Activated CD8-positive, alpha-beta memory T cell treated with anti-CD3 and anti-CD28 coated beads, Interleukin-2, amount 50 U/mL, for 1 hour (primary cell): ENCODE measurements around the gene SPATS2.
A peak's percentile ranks its signal among the peaks of the same experiment; 100 is the strongest.
"Not testable (repeated sequence)": the region's sequence is repeated elsewhere in the genome, so short reads cannot be mapped to it uniquely, and the experiment has no call there.

Source experiments
- DNase-seq: peaks from one replicate; pipeline ENCODE4 v3.0.0-alpha.2; 2020; ENCODE audit errors: extremely low read depth

SPATS2 gene

DNA sequence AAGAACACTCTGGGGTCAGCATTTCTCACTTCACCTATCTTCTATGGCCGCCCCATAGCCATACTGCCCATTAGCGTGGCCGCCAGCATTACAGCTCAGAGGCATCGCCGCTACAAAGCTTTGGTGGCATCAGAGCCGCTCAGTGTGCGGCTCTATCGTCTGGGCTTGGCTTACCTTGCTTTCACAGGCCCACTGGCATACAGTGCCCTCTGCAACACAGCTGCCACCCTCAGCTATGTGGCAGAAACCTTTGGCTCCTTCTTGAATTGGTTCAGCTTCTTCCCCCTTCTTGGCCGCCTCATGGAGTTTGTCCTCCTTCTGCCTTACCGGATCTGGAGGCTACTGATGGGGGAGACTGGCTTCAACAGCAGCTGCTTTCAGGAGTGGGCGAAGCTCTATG is 18.0 kb upstream of the SPATS2 start:
- DNase-seq = no peak

DNA sequence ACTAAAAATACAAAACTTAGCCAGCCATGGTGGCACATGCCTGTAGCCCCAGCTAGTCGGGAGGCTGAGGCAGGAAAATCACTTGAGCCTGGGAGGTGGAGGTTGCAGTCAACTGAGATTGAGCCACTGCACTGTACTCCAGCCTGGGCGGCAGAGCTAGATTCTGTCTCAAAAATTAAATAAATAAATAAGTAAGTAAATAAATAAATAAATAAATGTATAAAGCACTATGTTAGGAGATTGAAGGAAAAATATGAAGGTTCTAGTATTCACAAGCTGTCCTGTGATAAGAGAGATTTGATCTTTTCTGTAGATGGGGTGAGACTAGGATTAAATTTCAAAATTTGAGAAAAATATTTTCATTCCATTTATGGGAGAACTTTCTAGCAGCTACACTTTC is 14.9 kb upstream of the SPATS2 start:
- DNase-seq = no peak

GRCh38 chr12:49355913-49356312 is 11.3 kb upstream of the SPATS2 start:
- no peak for DNase-seq

- no peak for DNase-seq
Observed at GRCh38 chr12:49357103-49357678, 10.1 kb upstream of the SPATS2 start.

GRCh38 chr12:49358483-49359141 is 8.7 kb upstream of the SPATS2 start:
- DNase-seq = no peak

- DNase-seq = no peak
Observed at GRCh38 chr12:49359671-49360070, 7.6 kb upstream of the SPATS2 start.

DNA sequence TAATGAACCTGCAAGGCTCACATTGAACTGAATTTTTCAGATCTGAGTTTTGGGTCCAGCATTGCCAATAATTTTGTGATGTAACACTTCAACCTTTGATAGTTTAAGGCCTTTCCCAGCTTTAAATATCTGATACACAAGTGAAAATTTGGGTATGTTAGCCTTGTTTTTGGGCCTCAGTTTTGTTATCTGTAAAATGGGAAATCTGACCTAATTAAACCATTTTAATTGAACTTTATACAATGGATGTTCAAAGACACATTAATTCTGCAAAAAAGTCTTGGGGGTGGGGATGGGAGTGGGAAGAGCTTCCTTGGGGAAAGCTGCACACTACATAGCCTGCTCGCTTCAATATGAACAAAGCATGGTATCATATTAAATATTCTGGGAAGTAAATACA is 5.2 kb upstream of the SPATS2 start:
- DNase-seq = no peak

DNA sequence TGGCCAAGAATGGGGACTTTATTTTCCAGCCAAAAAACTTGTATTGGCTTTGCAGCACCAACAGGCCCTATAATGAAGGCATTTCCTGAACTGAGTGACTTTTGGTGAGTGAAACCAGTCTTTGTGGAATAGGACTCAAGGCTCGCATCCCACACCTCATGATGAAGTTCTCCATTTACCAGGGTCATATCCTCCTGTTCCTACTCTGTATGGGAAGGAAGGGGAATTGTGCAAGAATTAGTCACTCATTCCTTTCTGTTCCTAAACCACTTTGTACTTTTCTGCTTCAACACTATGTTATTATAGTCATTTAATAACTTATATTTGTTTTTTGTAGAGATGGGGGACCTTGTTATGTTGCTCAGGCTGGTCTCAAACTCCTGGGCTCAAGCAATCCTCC is 2.3 kb upstream of the SPATS2 start:
- no peak for DNase-seq

DNA sequence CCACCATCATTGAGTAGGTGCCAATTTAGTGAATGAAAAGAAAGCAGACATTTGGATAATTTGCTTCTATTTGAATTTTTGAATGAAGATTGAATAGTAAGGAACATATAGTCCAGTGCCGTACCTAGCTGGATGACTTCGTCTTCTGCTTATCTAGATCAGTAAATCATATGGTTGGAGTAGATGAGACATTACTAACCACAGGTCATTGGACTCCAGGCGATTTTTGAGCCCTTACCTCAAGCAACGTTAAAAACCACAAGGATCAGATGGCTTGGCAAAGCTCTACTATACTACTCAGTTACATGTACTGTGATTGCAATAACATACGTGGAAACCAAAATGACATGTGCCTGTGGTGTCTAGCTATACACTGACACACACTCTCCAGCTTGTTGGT is 1.7 kb upstream of the SPATS2 start:
- DNase-seq = no peak

DNA sequence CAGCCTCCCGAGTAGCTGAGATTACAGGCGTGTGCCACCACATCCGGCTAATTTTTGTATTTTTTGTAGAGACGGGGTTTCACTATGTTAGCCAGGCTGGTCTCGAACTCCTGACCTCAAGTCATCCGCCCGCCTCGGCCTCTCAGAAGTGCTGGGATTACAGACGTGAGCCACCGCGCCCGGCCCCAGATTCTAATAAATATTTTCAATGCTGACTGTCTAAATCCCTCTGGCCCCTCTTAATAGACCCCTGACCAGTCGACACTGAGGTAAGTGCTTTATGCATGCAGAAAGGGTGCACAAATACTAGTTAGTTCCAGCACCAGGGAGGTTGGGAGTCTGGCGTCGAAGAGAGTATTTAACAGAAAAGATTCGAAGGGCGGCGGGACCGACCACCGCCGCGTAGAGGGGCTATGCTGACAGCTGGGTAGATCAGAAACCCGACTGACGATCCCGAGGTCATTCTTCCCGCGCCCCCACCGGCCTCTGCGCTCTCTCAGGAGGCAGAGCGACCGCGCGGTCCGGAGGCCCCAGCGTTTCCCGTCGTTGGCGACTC is 1.1 kb upstream of the SPATS2 start:
- DNase-seq = no peak

DNA sequence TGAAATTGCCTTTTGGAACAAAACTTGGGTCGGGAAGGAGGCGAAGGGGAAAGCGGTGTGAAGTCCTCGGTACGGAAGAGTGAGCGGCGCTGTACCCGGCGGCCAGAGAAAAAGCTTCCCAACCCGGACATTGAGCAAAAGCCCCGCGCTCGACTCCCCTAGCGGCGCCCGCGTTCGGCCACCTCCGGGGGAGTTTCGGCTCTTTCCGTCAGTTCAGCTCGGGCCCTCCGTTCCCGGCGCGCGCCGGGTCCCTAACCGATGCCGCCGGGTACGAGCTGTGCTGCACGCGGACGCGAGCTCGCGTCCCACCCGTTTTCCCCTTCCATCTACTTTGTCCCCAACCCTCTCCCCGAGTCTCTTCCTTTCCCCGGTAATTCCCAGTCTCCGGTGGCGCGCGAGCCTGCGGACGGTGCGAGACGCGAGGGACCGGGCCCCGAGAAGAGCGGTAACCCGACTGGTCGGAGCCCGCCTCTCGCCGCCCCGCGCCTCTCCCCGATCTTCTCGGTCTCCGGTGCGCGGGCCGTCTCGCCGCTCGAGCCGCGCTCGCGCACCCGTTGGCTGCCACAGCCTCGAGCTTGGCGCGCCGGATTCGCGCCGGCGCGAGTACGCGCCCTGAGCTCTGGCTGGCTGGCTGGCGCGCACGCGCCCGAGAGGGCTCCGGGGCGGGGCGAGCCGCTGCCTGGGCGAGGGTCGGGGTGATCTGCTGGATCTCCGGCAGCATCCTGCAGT is 446 bp upstream of the SPATS2 start:
- peak; percentile 54 for DNase-seq

DNA sequence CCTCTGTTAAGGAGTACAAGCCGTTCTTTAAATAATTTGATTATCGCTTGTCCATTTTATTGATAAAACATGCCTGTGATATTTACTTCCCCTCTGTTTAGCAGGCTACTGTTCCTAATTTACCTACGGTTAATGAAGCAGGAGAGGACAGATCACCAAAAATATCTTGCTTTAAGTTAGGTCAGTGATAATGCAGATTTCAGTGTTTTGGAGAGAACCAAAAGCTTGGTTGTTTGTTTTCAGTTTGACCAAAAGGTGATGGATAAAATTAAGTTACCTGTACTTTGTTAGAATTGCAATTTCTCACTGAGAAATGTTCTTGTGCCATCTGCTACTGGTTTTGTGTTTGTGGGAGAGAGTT is 958 bp downstream of the SPATS2 start:
- no peak for DNase-seq

GRCh38 chr12:49369411-49370145 is 2.3 kb downstream of the SPATS2 start:
- no peak for DNase-seq

DNA sequence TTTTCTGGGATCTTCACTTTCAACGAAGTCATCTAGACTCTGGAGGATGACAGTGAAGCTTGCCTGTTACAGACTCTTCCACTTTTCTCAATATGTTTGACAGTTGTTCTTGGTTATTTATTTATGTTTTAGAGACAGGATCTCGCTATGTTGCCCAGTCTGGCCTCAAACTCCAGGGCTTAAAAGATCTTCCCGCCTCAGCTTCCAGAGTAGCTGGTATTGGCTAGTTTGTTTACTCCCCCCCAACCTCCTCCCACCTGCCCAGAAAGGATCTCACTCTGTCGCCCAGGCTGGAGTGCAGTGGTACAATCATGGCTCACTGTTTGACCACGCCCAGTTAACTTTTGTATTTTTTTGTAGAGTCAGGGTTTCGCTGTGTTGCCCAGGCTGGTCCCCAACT is 3.3 kb downstream of the SPATS2 start:
- no peak for DNase-seq

DNA sequence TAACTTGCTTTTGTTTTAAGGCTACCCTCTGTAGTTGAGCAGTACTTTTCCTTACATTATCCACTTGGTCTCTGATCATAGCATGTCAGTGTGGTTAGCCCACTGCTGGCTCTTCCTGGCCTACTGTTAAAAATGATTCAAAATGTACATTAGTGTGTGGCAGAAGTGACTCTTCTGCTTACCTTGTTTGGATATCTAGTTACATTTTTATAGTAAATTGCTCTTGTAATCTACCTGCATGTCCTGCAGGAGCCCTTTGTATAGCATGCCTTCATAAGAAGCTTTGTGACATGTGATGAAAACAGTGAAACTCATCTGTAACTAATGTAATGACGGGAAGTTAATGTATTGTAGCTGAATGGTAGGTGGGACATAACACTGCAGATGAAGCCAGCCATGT is 8.1 kb downstream of the SPATS2 start:
- DNase-seq = no peak

- DNase-seq = no peak
Observed at GRCh38 chr12:49377386-49377785, 10.1 kb downstream of the SPATS2 start.

GRCh38 chr12:49380184-49380583 is 12.9 kb downstream of the SPATS2 start:
- DNase-seq = not testable (repeated sequence)

DNA sequence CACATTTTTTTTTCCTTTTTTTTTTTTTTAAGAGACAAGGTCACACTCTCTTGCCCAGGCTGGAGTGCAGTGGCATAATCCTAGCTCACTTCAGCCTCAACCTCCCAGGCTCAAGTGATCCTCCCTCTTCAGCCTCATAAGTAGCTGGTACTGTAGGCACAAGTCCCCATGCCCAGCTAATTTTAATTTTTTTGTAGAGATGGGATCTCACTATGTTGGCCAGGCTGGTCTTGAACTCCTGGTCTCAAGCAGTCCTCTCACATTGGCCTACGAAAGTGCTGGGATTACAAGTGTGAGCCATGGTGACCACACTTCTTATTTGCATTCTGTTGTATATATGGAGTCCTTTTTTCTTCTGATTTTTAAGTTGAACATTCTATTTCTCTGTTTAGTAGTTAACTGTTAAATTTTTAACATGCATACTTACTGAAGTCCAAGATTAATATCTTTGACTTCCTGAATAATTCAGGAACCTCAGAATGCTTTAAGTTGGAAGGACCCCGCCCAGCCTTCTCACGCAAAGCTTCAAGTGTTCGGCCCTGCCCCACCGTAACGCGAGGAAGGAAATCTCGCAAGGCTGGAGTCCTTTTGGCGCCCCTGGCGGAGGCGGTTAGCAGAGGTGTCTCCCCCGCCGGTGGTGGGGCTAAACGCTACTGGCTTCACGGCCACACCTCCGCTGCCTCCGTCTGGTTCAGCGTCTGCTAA is 21.6 kb downstream of the SPATS2 start:
- DNase-seq = peak; percentile 36

DNA sequence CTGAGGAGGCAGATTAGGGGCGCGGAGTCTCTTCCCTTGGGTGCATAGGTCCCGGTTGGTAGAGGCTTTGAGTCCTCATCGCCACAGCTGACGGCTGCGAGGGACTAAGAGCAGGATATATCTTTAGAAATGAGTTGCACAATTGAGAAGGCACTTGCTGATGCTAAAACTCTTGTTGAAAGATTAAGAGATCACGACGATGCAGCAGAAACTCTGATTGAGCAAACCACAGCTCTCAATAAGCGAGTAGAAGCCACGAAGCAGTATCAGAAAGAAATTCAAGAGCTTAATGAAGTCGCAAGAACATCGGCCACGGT is 22.1 kb downstream of the SPATS2 start:
- no peak for DNase-seq

- DNase-seq = no peak
Observed at GRCh38 chr12:49397000-49397399, 29.7 kb downstream of the SPATS2 start.

GRCh38 chr12:49400304-49400703 is 33.0 kb downstream of the SPATS2 start:
- DNase-seq = no peak

GRCh38 chr12:49403971-49404450 is 36.7 kb downstream of the SPATS2 start:
- DNase-seq = no peak
